SK-N-SH treated with all-trans-retinoic acid at 6 μM for 48 hours (cell line): ENCODE data around the gene HDDC3.

Experiments
- ARNTL ChIP-seq: fragments of 450-650 bp; formaldehyde crosslinking; IDR thresholded peaks from 2 replicates; pipeline ENCODE4 v1.5.0; 2020; ENCODE audit warnings: low read depth, mild to moderate bottlenecking, moderate library complexity, borderline replicate concordance
- ZNF565 ChIP-seq: fragments of 450-650 bp; formaldehyde crosslinking; conservative IDR thresholded peaks from 2 replicates; pipeline ENCODE4 v1.5.0; 2020; ENCODE audit warnings: low read depth, mild to moderate bottlenecking, moderate library complexity
- TF ChIP-seq, protein P1 (sequence below): fragments of 250-450 bp; sonication (Bioruptor Pico); IDR thresholded peaks from 2 replicates; pipeline ENCODE4 v1.8.0; 2020; ENCODE audit warnings: mild to moderate bottlenecking, moderate library complexity, borderline replicate concordance
- TF ChIP-seq, protein P2 (sequence below): fragments of 250-450 bp; sonication (Bioruptor Pico); IDR thresholded peaks from 2 replicates; pipeline ENCODE4 v1.5.1; 2020; ENCODE audit warnings: low read depth, mild to moderate bottlenecking, moderate library complexity

DNA sequence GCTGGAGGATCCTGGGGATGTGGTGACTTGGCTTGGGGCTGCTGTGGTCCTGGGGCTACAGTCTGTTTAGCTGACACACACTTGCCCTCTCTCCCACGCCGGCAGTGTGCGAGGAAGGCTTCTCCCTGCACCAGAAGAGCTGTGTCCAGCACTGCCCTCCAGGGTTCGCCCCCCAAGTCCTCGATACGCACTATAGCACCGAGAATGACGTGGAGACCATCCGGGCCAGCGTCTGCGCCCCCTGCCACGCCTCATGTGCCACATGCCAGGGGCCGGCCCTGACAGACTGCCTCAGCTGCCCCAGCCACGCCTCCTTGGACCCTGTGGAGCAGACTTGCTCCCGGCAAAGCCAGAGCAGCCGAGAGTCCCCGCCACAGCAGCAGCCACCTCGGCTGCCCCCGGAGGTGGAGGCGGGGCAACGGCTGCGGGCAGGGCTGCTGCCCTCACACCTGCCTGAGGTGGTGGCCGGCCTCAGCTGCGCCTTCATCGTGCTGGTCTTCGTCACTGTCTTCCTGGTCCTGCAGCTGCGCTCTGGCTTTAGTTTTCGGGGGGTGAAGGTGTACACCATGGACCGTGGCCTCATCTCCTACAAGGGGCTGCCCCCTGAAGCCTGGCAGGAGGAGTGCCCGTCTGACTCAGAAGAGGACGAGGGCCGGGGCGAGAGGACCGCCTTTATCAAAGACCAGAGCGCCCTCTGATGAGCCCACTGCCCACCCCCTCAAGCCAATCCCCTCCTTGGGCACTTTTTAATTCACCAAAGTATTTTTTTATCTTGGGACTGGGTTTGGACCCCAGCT is 51.0 kb downstream of the HDDC3 start:
- TF ChIP-seq ZNF565 (no peak), ARNTL (no peak)
- TF ChIP-seq, protein P1, sequence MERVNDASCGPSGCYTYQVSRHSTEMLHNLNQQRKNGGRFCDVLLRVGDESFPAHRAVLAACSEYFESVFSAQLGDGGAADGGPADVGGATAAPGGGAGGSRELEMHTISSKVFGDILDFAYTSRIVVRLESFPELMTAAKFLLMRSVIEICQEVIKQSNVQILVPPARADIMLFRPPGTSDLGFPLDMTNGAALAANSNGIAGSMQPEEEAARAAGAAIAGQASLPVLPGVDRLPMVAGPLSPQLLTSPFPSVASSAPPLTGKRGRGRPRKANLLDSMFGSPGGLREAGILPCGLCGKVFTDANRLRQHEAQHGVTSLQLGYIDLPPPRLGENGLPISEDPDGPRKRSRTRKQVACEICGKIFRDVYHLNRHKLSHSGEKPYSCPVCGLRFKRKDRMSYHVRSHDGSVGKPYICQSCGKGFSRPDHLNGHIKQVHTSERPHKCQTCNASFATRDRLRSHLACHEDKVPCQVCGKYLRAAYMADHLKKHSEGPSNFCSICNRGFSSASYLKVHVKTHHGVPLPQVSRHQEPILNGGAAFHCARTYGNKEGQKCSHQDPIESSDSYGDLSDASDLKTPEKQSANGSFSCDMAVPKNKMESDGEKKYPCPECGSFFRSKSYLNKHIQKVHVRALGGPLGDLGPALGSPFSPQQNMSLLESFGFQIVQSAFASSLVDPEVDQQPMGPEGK (CRISPR knock-in tag): no peak
- TF ChIP-seq, protein P2, sequence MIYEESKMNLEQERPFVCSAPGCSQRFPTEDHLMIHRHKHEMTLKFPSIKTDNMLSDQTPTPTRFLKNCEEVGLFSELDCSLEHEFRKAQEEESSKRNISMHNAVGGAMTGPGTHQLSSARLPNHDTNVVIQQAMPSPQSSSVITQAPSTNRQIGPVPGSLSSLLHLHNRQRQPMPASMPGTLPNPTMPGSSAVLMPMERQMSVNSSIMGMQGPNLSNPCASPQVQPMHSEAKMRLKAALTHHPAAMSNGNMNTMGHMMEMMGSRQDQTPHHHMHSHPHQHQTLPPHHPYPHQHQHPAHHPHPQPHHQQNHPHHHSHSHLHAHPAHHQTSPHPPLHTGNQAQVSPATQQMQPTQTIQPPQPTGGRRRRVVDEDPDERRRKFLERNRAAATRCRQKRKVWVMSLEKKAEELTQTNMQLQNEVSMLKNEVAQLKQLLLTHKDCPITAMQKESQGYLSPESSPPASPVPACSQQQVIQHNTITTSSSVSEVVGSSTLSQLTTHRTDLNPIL: no peak
